ENCODE data around the gene FAM209A.
A peak's percentile ranks its signal among the peaks of the same experiment; 100 is the strongest.
"Not testable (repeated sequence)": the region's sequence is repeated elsewhere in the genome, so short reads cannot be mapped to it uniquely, and the experiment has no call there.

FAM209A gene

GRCh38 chr20:56540415-56540814 is 15.9 kb downstream of the FAM209A start:
- DNase-seq (ENCODE audit: low spot score) = no peak

GRCh38 chr20:56542489-56543030 is 18.0 kb downstream of the FAM209A start:
- no peak for DNase-seq (ENCODE audit: low spot score)

- no peak for DNase-seq (ENCODE audit: low spot score)
These were observed 27.0 kb downstream of the FAM209A start for GRCh38 chr20:56551571-56551970.

- DNase-seq (ENCODE audit: low spot score) = no peak
These were observed 28.5 kb downstream of the FAM209A start for GRCh38 chr20:56552911-56553629.

- DNase-seq (ENCODE audit: low spot score) = peak; percentile 42
These were observed 30.3 kb downstream of the FAM209A start for GRCh38 chr20:56554869-56555268.

- no peak for DNase-seq (ENCODE audit: low spot score)
These were observed 34.4 kb downstream of the FAM209A start for GRCh38 chr20:56558968-56559367.

DNA sequence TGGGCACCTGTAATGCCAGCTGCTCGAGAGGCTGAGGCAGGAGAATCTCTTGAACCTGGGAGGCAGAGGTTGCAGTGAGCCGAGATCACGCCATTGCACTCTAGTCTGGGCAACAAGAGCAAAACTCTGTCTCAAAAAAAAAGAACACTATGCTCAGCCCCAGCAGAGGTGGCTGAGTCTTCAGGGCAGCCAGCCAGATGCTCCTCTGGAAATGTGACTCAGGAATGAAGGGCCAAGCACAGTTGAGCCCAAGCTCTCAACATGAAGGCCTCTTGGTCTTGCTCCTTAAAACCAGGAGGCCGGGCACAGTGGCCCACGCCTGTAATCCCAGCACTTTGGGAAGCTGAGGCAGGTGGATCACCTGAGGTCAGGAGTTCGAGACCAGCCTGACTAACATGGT is 40.0 kb downstream of the FAM209A start:
- not testable (repeated sequence) for DNase-seq (ENCODE audit: low spot score)

DNA sequence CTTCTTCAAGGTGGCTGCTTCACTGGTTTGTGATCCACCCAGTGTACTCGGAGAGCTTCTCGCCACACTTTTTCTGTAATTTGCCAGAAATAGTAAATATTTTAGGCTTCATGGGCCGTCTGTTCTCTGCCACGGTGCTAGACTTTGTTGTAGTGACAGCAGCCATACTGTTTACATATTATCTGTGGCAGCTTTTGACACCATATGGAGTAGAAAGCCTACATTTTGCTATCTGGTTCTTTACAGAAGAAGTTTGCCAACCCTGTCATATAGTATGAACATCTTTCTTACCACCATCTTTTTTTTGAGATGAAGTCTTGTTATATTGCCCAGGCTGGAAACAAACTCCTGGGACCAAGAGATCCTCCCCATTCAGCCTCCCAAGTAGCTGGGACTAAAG is 41.0 kb downstream of the FAM209A start:
- no peak for DNase-seq (ENCODE audit: low spot score)

GRCh38 chr20:56566621-56567020 is 42.1 kb downstream of the FAM209A start:
- DNase-seq (ENCODE audit: low spot score) = no peak

GRCh38 chr20:56570832-56571231 is 46.3 kb downstream of the FAM209A start:
- DNase-seq (ENCODE audit: low spot score) = no peak

- no peak for DNase-seq (ENCODE audit: low spot score)
These were observed 47.6 kb downstream of the FAM209A start for GRCh38 chr20:56572172-56572571.

GRCh38 chr20:56573986-56574385 is 49.4 kb downstream of the FAM209A start:
- no peak for DNase-seq (ENCODE audit: low spot score)

DNA sequence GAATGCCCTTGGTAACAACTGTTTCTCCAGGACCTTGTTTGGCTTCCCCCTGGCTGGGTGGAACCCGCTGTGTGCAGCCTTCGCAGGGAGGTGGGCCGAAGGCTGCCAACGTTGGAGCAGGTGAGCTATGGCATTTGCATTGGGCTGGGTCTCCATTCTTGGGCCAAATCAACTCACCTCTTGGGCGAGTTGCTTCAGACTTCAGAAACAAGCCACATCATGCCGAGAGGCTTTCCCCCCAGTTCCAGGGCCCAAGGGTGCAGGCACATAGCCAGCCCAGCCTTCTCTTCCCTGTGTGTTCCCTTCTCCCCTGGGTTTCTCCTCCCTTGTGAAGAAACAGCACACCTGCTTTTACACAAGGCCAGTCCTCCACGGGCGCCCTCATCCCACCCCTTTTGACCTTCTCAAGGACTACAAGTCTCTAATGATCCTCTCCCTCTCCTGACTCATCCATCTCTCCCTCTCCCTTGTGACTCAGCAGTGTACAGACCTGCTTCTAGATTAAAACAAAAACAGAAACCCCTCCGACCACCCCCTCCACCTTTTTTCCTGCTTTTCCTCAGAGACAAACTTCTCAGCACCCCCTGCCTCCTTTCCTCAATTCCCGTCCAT is 50.1 kb downstream of the FAM209A start:
- DNase-seq (ENCODE audit: low spot score) = no peak

- DNase-seq (ENCODE audit: low spot score) = no peak
These were observed 50.6 kb downstream of the FAM209A start for GRCh38 chr20:56575157-56575556.

Data from germinal center (tissue), 1 donor.